Gastroesophageal sphincter (tissue), 4 donors: ENCODE results near the gene CTCF. TPM values are rescaled to one million over a fixed set of nuclear protein-coding genes. Genes with fewer than 3 reads are reported as not detected.
A peak's percentile ranks its signal among the peaks of the same experiment; 100 is the strongest.

ENCODE experiments used
- ATAC-seq: fragments of 150-250 bp; one replicate; pipeline ENCODE4 v1.9.1; 2016; ENCODE audit warnings: mild to moderate bottlenecking, moderate library complexity
- H3K27ac ChIP-seq, 4 donors: fragments of 200-600 bp; sonication (generic) in 3 of 4; 1 replicate in 3 of 4; 2 replicates in 1 of 4; pipeline ENCODE4 v1.5.1; 2016 to 2019
- H3K27me3 ChIP-seq: fragments of 200-600 bp; sonication (generic); one replicate; pipeline ENCODE4 v1.5.1; 2019
- H3K36me3 ChIP-seq, 2 donors: fragments of 200-600 bp; sonication (generic); one replicate each; pipeline ENCODE4 v1.5.1; 2019; ENCODE audit warnings: control low read depth in 1 of 2
- H3K4me1 ChIP-seq, 3 donors: fragments of 200-600 bp; sonication (generic); 1 replicate in 2 of 3; 2 replicates in 1 of 3; pipeline ENCODE4 v1.5.1; 2016 to 2019; ENCODE audit warnings: control low read depth in 2 of 3
- H3K4me3 ChIP-seq, 2 donors: fragments of 200-600 bp; sonication (generic); one replicate each; pipeline ENCODE4 v1.5.1; 2019; ENCODE audit warnings: mild to moderate bottlenecking in 1 of 2, moderate library complexity in 1 of 2
- H3K9me3 ChIP-seq, 3 donors: fragments of 200-600 bp; sonication (generic); one replicate each; pipeline ENCODE4 v1.5.1; 2017 to 2019; ENCODE audit warnings: control low read depth in 2 of 3
- CTCF ChIP-seq, 4 experiments: fragments of 200-600 bp in 2 of 4; fragments of 450-650 bp in 2 of 4; sonication (generic) in 1 of 4; IDR thresholded peaks; one replicate each; pipeline ENCODE4 v1.5.1; 2017 to 2019; ENCODE audit warnings: antibody characterized with exemption in 4 of 4, mild to moderate bottlenecking in 2 of 4, moderate library complexity in 2 of 4
- EP300 ChIP-seq: sonication (generic); formaldehyde crosslinking; IDR thresholded peaks from one replicate; pipeline ENCODE4 v1.6.1; 2017; ENCODE audit warnings: antibody characterized with exemption, mild to moderate bottlenecking
- POLR2A ChIP-seq, 2 donors: fragments of 450-650 bp; IDR thresholded peaks; one replicate each; pipeline ENCODE4 v1.6.1; 2017; ENCODE audit warnings: antibody characterized with exemption in 2 of 2, mild to moderate bottlenecking in 2 of 2, moderate library complexity in 1 of 2
- POLR2AphosphoS5 ChIP-seq: sonication (generic); formaldehyde crosslinking; IDR thresholded peaks from one replicate; pipeline ENCODE4 v1.6.1; 2017; ENCODE audit warnings: antibody characterized with exemption
- WGBS, 2 donors: methylation state at CpG; one replicate each; pipeline ENCODE4 v1.1.5; 2018; ENCODE audit warnings: low coverage in 1 of 2; 5-methylcytosine and 5-hydroxymethylcytosine counted together
- small RNA-seq, 4 donors: library from RNA; depleted of rRNA; stranded (forward); fragments of <200 nt; gene quantifications; one replicate each; pipeline ENCODE3, GENCODE V24; 2016
- total RNA-seq, 4 donors: library from RNA; depleted of rRNA; stranded (reverse); fragments of >200 nt; gene quantifications; one replicate each; pipeline ENCODE4 v1.1.0, GENCODE V29; 2016

Gene CTCF
- total RNA-seq, 4 donors from 2014 or later: 26.4 to 44.8 (median 41.4) TPM

- H3K27ac ChIP-seq: no peak overlapping the region
- no peaks in the 10 kb centered on the region for H3K27me3 ChIP-seq
- no peaks in the 10 kb centered on the region for H3K4me1 ChIP-seq
- peaks cover 0 to 53% of the 10 kb centered on the region in 2 donors for H3K36me3 ChIP-seq
- TF ChIP-seq CTCF (IDR thresholded peaks at IDR 0.05) (no peak), POLR2AphosphoS5 (no peak), EP300 (no peak), POLR2A (IDR thresholded peaks at IDR 0.05) (no peak)
- no peak overlapping the region for H3K4me3 ChIP-seq
- H3K9me3 ChIP-seq: no peaks in the 10 kb centered on the region
- no peak for ATAC-seq
- 100% methylated on average over 1 to 2 of the region's 4 CpGs for WGBS, 2 donors
Observed at GRCh38 chr16:67683767-67684166, 121.4 kb downstream of the CTCF start.

- Histone ChIP-seq H3K36me3 (peaks cover 0 to 44% of the 10 kb centered on the region in 2 donors), H3K27me3 (no peaks in the 10 kb centered on the region), H3K9me3 (no peaks in the 10 kb centered on the region), H3K4me3 (no peak overlapping the region), H3K27ac (peak overlapping the region in 2 of 4 donors; percentile 38 to 52), H3K4me1 (no peaks in the 10 kb centered on the region)
- 79 to 100% methylated on average over 1 to 7 of the region's 17 CpGs for WGBS, 2 donors
- no peak for TF ChIP-seq EP300
- no peak for TF ChIP-seq POLR2A (IDR thresholded peaks at IDR 0.05)
- TF ChIP-seq POLR2AphosphoS5: no peak
- TF ChIP-seq CTCF (IDR thresholded peaks at IDR 0.05): no peak
- ATAC-seq: no peak
Observed at GRCh38 chr16:67685388-67686112, 123.2 kb downstream of the CTCF start.

Small RNA genes lying within 50 kb of the gene (small RNA-seq; reads per million reads assigned to genes)
- gene AC027682.3: 0 reads per million in 4 donors

Other genes starting within 250 kb of the CTCF start
- under 1 TPM in 2 of 4 donors, not detected in 2; 0.13 to 0.19 TPM for gene KCTD19, start 235.8 kb upstream of the CTCF start, total RNA-seq
- under 1 TPM in 1 of 4 donors, not detected in 3; 0.27 TPM for gene LRRC36, start 235.7 kb upstream of the CTCF start, total RNA-seq
- gene TPPP3, start 169.0 kb upstream of the CTCF start, total RNA-seq: 100 to 1,000 TPM in 1 of 4 donors, 10 to 100 TPM in 3; 14.8 to 111 (median 55.0) TPM
- 10 to 100 TPM in 3 of 4 donors, 1 to 10 TPM in 1; 7.5 to 26.7 (median 17.3) TPM for gene ZDHHC1, start 146.0 kb upstream of the CTCF start, total RNA-seq
- gene HSD11B2, start 131.4 kb upstream of the CTCF start, total RNA-seq: 1 to 10 TPM in 1 of 4 donors, under 1 TPM in 2, not detected in 1; 0.19 to 2.1 (median 0.27) TPM
- 100 to 1,000 TPM in 2 of 4 donors, 10 to 100 TPM in 2; 94.2 to 145 (median 110) TPM for gene ATP6V0D1, start 81.4 kb upstream of the CTCF start, total RNA-seq
- not detected for gene AGRP, start 79.0 kb upstream of the CTCF start, total RNA-seq
- gene RIPOR1, start 33.7 kb upstream of the CTCF start, total RNA-seq: 100 to 1,000 TPM in 1 of 4 donors, 10 to 100 TPM in 3; 43.3 to 112 (median 64.9) TPM
- gene CARMIL2, start 82.6 kb downstream of the CTCF start, total RNA-seq: 1 to 10 TPM in 1 of 4 donors, under 1 TPM in 2, not detected in 1; 0.46 to 2.8 (median 0.47) TPM
- 10 to 100 TPM; 20.9 to 33.7 (median 24.4) TPM for gene ACD, start 97.7 kb downstream of the CTCF start, total RNA-seq
- gene PARD6A, start 98.4 kb downstream of the CTCF start, total RNA-seq: 10 to 100 TPM in 1 of 4 donors, 1 to 10 TPM in 3; 5.9 to 13.4 (median 6.5) TPM
- 10 to 100 TPM; 23.0 to 33.2 (median 28.9) TPM for gene ENKD1, start 104.2 kb downstream of the CTCF start, total RNA-seq
- 10 to 100 TPM in 1 of 4 donors, 1 to 10 TPM in 3; 3.6 to 12.9 (median 5.0) TPM for gene C16orf86, start 104.3 kb downstream of the CTCF start, total RNA-seq
- 10 to 100 TPM; 16.3 to 24.9 (median 20.1) TPM for gene GFOD2, start 156.8 kb downstream of the CTCF start, total RNA-seq
- gene RANBP10, start 244.0 kb downstream of the CTCF start, total RNA-seq: 10 to 100 TPM in 1 of 4 donors, 1 to 10 TPM in 3; 6.0 to 12.3 (median 8.4) TPM
- 1 to 10 TPM in 3 of 4 donors, under 1 TPM in 1; 0.89 to 2.4 (median 1.6) TPM for gene TSNAXIP1, start 244.4 kb downstream of the CTCF start, total RNA-seq